DMS79 (cell line): ENCODE measurements around the gene SPEF1.
"Not testable (repeated sequence)": the region's sequence is repeated elsewhere in the genome, so short reads cannot be mapped to it uniquely, and the experiment has no call there.

Experiments used
- DNase-seq: peaks from one replicate; lab custom pipeline; 2025; lab: John Stamatoyannopoulos, UW

Gene SPEF1

GRCh38 chr20:3781153-3781910 is at the start of gene SPEF1:
Gene SPEF1, minus strand, starts transcription at chr20:3781448. Its CDS starts 161 bp downstream, at chr20:3781287.
- DNase-seq: peak; percentile 69

- not testable (repeated sequence) for DNase-seq
These were observed 48.6 kb upstream of the SPEF1 start for GRCh38 chr20:3829891-3830290.

DNA sequence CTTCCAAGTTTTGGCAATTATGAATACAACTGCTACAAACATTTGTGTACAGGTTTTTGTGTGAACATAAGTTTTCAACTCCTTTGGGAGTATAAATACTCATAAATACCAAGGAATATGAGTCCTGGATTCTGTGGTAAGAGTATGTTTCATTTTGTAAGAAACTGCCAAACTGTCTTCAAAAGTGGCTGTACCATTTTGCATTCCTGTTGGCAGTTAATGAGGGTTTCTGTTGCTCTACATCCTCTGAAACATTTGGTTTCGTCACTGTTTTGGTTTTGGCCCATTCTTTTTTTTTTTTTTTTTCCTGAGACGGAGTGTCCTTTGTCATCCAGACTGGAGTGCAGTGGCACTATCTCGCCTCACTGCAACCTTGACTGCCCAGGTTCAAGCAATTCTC is 47.5 kb upstream of the SPEF1 start:
- DNase-seq: no peak

DNA sequence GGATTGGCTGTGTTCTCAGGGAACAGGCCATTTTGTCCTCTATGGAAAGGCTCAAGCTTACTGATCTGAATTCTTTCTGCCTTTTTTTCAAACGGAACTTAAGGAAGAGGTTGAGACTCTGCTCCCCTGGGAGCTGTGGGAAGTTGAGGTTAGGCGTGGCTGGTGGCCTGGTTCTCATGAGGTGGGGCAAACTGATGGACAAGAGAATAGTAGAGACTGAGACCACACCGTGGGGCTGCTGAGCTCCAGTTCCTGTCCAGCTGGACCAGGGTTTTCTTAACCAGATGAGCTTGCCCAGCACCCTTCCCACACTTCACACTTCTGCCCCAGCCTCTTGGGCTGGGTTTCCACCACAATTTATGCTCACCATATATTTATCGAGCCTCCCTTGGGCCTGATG is 45.2 kb upstream of the SPEF1 start:
- no peak for DNase-seq

GRCh38 chr20:3825526-3825925 is 44.3 kb upstream of the SPEF1 start:
- no peak for DNase-seq

- DNase-seq: no peak
These were observed 42.6 kb upstream of the SPEF1 start for GRCh38 chr20:3823881-3824280.

DNA sequence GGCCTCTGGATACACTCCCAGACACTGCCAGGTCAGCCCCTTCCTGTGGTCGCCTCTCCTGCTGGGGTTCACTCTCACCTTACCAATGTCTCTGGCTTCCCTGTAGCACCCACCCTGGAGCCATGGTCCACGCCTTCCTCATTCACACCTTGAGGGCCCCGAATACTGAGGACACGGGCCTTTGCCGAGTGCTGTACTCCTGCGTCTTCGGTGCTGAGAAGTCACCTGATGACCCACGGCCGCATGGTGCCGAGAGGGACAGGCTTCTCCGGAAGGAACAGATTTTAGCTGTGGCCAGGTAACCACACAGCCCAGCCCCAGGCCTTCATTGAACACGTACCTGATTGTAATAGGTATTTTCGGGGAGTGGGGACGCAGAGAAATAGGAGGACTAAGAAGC is 40.7 kb upstream of the SPEF1 start:
- DNase-seq: no peak

DNA sequence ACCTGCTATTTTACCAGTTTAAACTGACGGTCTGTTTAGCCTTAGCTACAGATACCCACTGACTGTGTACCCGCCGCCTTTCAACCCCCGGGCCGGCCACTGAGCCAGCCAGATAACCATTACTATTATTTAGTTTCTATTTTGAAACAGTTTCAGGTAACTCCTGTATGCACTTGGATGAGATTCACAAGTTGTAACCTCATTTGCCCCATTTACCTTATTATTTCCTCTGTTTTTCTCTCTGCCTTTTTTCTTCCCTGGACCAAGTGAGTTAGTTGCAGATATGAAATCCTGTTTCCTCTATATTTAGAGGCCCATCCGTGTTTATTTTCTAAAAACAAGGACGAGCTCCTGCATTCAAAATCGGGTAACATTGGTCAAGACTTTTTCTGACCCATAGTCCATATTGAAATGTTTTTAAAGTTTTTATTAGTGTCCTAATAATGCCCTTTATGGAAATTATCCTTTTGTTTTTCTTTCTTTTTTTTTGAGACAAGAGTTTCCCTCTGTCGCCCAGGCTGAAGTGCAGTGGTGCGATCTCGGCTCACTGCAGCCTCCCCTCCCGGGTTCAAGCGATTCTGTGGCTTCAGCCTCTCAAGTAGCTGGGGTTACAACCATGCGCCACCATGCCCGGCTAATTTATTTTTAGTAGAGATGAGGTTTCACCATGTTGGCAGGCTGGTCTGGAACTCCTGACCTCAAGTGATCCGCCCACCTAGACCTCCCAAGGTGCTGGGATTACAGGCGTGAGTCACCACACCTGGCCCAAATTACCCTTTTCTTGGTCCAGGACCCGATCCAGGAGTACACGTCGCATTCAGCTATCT is 39.9 kb upstream of the SPEF1 start:
- DNase-seq: no peak

DNA sequence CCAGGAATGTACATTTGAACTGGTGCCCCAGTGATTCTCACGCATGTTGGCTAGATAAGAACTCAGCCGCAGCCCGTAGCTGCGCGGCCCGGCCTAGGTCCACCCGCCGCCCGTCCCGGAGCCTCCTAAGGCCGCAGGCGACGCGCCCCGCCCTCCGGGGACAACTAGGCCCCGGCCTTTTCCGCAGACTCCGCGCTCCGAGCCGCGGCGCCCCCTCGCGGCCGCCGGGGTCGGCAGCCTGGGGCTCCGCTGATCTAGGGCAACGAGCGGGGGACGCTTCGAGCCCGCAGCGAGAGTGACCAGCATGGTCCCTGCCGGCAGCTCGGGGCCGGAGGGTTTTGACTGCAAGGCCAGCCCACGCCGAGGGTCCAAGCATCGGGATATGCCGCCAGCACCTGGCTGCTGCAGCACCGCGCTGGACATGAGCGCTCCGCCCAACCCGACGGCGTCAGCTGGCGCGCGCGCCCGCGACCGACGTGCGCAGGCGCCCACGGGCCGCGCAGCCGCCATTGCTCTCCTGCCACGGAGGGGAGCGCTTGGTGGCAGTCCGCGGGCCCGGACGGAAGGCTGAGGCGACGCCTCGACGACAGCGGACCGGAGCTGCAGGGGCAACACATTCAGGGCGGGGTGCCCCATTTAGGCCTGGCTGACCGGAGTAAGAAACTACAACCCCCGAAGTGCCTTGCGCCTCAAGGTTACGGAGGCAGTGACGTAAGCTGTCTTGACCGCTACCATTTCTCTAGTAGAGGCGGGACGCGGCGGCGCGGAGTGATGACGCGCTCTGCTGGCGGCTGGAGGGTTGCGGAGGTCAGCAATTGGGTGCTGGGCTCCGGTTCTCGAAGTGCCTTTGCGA is 39.0 kb upstream of the SPEF1 start, which contains the start of gene AP5S1:
Gene AP5S1, plus strand, starts transcription at position 500 of the 853 bp plus-strand sequence. CDS start 1,571 bp downstream, outside the sequence.
- peak; percentile 86 for DNase-seq

GRCh38 chr20:3819411-3820047 is 38.3 kb upstream of the SPEF1 start:
- DNase-seq: no peak

GRCh38 chr20:3818155-3819151 is 37.2 kb upstream of the SPEF1 start:
- no peak for DNase-seq

DNA sequence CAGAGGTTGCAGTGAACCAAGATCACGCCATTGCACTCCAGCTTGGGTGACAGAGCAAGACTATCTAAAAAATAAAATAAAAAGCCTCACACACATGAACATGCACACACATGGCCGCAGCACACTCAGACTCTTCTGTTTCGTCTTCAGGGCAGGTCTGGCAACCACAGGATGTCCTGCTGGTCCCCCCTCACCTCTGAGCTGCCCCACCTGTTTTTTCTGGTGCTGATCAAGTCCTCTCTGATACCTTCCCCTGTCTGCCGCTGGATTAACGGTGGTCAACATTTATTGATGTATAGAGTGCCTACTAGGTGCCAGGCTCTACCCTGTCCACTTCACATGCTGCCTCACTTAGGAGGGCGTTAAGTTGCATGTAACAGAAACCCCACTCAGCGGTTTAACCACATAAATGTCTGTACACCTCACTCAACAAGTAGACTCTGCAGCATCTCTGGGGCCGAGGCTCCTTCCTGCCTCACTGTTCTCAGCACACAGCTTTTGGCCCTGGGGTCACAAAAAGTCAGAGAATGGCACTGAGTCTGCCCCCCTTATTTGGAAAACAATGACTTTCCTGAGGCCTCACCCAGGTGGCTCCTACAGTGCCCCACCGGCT is 34.6 kb upstream of the SPEF1 start:
- no peak for DNase-seq

DNA sequence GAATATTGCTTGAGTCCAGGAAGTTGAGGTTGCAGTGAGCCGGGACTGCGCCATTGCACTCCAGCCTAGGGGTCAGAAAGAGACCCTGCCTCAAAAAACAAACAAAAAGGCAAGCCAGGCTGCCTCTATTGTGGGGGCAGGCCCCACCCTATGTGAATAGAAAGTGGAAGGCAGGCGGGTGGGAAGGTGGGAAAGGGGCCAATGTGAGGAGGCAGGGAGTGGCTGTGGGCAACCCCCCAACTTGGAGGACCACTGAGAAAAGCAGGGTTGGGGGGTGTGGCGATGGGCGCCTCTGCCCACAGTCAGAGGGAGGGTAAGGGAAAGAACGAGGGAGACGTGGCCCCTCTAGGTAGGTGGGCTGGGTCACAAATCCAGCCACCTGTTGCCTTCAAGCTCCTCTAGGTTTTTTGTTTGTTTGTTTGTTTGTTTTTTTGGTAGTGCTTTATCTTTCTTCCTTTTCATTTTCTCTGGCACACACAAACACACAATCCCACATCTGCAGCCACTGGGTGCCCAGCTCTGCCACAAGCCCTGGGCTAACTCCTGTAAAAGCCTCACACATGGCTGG is 33.8 kb upstream of the SPEF1 start:
- no peak for DNase-seq

GRCh38 chr20:3813848-3814581 is 32.8 kb upstream of the SPEF1 start:
- no peak for DNase-seq

DNA sequence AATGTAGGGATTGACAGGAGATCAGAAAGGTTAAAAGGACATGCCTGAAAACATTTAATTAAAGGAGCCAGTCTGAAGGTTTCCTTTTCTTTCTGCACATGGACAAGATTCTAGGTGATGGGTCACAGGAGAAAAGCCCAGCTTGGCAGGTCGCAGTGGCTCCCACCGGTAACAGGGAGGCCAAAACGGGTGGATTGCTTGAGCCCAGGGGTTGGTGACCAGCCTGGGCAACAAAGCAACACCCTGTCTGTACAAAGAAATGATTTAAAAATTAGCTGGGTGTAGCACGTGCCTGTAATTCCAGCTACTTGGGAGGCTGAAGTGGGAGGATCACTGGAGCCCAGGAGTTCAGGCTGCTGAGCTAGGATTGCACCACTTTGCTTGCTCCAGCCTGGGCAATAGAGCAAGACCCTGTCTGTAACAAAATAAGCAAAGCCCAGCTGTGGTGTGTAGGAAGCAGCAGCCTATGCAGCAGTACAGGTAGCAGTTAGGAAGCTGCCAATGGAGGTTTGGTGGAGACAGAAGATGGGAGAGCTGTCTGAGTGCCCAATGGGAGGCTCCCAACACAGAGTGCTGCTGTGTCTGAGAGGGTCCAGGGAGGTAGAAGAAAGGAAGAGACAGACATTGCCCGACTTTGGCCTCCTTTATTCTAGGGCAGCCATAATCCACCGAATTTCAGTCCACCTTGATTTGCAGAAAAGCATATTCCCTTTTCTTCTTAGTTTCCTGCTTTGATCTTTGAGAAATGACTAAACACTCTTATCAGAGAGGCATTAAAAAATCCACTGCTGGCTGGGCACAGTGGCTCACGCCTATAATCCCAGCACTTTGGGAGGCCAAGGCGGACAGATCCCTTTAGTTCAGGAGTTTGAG is 32.0 kb upstream of the SPEF1 start:
- no peak for DNase-seq

- no peak for DNase-seq
These were observed 31.0 kb upstream of the SPEF1 start for GRCh38 chr20:3812259-3812681.

DNA sequence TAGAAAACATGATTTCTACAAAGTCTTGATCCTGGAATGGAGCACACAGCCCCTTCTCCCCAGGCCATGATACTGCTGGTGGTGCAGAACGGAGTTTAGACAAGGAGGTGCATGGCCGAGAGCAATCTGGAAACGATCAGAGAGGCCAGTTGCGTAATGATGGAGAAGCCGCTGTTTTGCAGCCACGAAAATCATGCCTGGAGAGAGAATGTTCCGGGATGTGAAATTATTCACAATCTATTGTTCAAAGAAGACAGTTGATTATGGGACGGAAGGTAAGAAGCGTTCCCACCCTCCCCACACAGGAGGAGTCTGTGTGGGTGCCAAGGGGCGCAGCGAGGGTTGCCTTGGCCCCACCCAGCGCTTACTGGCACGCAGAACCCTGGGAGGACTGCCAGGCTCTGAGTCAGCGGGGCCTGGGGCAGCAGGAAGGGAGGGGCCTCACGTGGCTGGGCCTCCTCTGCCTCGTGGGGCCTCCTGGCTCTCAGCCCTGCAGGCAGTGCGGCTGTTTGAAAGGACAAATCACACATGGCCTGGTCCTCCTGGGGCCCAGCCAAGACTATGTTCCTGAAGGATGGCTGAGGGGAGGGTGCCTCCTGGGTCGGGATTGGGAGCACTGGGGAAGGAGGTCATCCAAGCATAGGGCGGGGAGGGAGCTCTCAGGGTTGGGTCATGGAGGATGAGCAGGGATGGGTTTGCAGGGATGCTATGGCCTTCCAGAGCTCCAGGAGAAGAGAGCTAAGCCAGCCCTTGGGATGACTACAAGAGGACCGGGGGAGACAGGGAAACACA is 30.4 kb upstream of the SPEF1 start:
- DNase-seq: peak; percentile 91
